NCI-H82 (cell line): Measurements from ENCODE around the gene TMEM150A.
"Not testable (repeated sequence)": the region's sequence is repeated elsewhere in the genome, so short reads cannot be mapped to it uniquely, and the experiment has no call there.

Experiments used
- DNase-seq: peaks from one replicate; lab custom pipeline; 2025; lab: John Stamatoyannopoulos, UW

TMEM150A gene, protein sequence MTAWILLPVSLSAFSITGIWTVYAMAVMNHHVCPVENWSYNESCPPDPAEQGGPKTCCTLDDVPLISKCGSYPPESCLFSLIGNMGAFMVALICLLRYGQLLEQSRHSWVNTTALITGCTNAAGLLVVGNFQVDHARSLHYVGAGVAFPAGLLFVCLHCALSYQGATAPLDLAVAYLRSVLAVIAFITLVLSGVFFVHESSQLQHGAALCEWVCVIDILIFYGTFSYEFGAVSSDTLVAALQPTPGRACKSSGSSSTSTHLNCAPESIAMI

DNA sequence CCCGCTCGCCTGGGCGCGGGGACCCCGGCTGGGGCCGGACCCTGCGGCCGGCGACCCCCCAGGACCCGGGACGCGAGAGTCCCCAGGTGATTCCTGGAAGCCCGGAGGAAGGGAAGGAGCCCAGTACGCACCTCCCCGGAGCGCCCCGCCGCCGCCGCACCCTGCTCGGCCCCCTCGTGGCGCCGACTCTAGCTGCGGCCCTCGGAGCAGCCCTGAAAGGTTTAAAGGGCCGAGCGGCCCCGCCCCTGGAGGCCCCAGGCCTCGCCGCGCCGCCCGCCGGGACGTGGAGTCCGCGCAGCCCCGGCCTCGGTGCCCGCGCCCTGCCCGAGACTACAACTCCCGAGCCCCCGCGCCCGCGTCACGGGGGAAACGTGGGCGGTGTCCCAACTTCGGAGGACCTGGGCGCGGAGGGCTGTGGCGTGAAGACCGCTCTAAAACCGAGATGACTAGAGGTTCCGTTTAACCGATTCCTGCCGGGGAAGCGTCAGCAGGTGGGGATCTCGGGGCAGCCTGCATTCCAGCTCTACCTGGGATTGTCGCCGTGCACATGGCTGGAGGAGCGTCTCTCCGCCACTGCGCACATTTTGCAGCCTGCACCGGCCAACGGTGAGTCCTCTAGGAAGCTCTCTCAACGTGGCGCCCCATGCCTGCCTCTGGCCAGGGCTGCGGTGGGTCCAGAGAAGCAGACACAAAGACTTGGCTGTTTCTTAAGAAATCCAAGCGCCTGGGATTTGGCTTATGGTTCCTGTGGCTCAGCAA is at the start of gene TMEM150A:
TMEM150A (minus strand) TSS at position 223 of the 759 bp plus-strand sequence. CDS start 750 bp downstream, outside the sequence.
- peak; percentile 96 for DNase-seq

DNA sequence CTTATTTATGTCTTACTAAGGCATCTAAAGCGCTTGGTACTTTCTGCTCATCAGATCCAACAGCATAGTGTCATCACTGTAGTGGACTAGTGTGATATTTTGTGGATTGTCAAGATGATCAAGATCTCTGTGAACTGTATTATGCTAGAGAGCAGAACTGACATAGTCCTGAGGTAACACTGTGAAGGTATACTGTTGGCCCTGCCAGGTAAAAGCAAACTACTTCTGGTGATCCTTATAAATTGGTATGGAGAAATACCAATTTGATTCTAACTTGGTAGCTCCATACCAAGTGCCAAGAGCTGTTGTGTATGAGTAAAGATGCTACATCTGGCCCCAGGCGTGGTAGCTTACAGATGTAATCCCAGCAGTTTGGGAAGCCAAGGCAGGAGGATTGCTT is 49.6 kb upstream of the TMEM150A start:
- no peak for DNase-seq

DNA sequence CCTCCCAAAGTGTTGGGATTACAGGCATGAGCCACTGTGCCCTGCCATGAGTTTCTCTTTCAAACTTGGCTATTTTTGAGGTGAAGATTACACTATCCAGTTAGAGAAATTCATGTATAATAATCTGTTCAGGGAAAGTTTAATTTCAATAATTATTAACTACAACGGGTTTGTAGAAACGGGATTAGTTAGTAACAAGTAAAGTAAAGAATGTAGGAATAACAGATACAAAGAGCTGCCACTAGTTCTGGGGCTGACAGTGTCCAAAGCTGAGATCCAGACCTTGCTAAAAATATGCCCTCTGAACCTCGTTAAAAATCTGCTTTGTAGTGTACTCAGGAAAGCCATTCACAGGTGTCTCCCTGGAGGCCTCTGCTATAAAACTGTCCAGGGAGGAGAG is 48.6 kb upstream of the TMEM150A start:
- no peak for DNase-seq

DNA sequence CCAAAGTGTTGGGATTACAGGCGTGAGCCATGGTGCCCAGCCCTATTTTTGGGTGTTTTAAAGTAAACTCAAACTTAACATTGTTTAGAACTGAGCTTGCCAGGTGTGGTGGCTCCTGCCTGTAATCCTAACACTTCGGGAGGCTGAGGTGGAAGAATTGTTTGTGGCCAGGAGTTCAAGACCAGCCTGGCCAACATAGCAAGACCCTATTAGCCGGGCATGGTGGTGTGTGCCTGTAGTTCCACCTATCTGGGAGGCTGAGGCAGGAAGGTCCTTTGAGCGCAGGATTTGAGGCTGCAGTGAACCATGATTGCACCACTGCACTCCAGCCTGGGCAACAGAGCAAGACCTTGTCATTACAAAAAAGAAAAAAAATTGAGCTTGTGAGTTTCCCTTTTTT is 48.0 kb upstream of the TMEM150A start:
- no peak for DNase-seq

DNA sequence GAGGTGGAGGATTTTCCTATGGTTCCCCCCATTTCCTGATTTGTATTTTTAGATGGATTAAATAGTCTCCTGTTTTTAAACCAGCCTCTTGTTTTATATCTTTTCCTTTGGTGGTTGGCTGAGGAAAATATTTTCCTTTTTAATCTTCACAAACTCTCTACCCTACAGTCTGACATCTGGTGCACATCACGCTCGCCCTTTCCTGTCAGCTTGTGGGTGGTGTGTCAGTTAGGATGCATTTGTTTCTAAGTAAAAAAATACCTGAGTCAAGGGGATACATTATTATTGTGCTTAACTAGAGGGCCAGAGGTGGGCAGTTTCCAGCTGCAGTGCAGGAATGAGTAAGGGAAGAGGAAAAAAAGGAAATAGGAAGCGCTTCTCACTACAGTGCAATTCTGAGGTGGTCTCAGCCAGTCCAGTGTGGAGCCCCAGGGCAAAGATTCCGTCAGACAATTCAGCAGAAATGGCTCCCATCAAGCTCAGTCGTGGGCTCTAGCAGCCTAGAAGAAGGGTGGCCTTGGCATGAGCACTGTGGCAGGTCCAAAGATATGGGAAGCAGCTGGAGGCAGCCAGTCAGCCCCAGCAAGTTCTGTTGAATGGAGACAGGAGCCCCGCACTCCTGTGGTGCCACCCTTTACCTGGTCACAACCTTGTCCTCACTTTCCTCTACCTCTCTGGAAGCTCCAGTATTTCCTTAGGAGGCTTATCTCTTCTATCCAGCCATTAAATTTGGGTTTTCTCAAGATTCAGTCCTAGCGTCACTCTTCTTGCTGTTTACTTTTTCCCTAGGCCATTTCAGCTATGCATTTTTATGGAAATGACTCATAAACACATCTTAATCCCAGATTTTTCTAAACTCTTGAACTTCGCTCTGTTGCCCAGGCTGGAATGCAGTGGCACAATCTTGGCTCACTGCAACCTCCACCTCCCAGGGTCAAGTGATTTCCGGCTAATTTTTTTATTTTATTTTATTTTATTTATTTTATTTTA is 47.0 kb upstream of the TMEM150A start:
- DNase-seq, result no peak

DNA sequence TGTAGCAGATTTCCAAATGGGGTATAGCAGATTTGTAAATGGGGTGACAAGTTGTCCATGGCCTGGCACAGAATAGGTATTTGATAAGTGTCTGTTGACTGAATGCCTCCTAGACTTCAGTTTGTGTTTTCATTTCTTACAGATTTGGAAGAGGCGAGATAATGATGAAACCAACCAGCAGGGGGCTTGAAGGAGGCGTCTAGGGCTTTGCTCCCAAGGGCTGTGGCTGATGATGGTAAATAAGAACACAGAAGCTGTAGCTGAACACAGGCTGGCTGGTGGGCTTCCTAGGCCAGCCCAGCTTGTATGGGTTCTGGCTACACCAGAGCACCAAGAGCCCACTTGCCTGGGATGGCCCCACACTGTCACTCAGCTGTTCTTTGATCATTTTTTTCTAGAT is 46.1 kb upstream of the TMEM150A start:
- peak; percentile 48 for DNase-seq

DNA sequence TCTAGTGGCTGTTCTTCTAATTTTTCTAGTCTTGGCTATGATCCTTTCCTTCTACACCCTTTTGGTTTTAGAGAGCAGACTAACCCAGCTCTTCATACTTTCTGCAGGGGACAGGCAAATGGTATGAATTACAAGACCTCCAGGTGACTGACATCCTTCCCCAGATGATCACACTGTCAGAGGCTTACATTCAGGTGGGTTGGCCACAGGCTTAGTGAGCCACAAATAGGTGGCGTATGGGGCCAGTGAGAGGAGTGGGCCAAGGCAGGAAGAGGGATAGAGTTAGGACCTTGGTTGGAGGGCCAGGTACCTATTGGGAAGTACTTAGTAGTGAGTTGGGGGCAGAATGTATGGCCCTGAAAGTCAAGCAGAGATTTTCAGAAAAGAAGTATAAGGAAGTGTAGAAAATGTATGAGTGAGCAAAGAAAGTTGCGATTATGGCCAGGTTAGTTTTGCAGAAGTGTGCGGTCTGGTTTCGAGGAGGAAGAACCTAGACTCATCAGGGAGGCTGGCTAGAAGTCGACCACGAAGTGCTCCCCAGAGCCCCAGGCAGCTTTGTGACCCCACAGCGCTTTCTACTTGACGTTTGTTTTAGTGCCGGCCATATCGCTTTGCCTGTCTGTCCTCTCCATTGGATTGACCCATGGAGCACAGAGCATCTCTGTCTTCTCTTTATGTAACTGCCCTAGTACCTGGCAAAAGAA is 45.5 kb upstream of the TMEM150A start:
- no peak for DNase-seq

DNA sequence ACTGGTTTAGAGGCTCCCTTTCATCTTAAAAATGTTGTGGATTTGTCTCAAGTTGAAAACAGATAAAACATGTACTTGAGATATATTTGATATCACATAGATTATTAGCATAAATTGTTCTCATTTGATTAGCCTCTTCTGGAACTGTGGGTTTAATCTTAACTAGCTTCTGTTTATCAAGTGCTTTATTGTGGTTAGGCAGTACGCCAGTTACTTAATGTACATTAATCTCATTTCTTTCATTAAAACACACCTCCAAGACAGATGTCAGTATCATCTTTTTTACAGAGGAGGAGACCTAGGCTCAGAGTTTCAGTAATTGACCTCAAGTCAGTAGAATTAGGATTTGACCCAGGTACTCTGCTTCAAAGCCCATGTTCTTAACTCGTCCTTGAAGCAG is 43.7 kb upstream of the TMEM150A start:
- no peak for DNase-seq

DNA sequence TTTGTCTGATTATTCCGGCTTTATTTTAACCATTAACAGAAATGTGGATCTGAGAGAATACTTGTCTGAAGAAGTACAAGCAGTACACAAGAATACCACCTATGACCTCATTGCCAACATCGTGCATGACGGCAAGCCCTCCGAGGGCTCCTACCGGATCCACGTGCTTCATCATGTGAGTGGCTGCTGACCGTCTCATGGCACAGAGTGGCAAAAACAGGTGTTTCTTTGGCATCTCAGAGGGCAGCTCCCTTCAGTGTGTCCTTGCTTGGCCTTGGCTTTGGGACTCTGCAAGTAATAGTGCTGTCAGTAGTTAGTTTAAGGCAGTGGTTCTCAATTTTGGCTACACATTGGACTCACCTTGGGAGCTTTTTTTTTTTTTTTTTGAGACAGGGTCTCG is 42.4 kb upstream of the TMEM150A start:
- DNase-seq, result no peak

DNA sequence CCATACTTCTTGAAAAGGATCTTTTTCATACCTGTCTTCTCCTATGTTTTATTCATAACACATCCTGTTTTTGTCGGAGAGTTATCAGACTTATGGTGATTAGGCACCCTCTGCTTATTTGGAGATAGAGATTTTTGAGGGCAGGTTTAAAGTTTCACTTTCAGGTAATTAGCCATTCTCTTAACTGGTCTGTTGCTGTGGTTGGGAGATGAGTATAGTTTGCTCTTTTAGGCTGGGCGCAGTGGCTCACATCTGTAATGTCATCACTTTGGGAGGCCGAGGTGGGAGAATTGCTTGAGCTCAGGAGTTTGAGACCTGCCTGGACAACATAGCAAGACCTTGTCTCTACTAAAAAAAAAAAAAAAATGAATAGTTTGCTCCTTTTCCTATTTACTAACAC is 40.2 kb upstream of the TMEM150A start:
- no peak for DNase-seq

DNA sequence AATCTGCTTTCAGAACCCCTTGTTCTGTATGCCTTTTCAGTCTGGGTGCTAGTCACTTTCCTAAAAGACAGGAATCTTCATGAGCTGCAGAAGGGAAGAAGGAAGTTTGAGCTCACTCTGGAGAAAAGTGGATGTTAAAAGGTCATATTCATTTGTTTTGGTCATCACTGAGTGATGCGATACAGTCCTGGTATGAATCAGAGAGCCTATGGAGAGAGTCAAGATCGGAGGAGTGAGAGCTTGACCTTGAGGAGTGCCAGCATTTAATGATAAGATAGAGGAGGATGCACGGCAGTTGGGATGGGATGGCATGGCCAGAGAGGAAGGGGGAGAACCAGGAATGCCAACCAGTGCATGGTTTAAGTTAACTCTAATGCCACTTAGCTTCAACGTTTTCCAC is 33.1 kb upstream of the TMEM150A start:
- no peak for DNase-seq

DNA sequence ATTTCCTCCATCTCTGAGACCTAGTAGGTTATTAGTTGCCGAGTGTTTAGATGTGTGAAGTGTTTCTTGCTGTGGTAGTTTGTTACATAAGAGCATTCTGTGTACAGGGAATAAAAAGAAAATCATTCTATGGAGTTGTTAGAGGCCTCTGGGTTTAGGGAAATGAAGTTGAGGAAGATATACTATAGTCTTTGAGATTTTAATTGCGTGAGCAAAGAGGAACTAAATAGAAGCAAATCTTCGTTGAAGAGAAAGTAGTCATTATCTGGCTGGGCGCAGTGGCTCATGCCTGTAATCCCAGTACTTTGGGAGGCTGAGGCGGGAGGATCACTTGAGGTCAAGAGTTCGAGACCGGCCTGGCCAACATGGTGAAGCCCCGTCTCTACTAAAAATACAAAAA is 32.5 kb upstream of the TMEM150A start:
- no peak for DNase-seq

DNA sequence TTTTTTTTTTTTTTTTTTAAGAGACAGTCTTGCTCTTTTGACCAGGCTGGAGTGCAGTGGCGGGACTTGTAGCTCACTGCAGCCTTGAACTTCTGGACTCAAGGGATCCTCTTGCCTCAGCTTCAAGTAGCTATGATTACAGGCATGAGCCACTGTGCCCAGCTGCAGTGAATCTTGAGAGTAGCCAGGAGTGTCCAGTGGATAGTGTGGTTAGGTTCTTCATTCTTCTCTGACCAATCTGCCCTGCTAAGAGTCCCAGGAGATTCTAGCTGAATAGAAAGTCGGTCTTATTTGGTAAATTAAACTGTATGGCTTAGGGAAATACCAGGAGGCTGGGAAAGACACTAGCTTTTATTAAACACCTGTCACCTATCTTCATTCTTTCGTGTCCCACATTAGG is 28.8 kb upstream of the TMEM150A start:
- no peak for DNase-seq

DNA sequence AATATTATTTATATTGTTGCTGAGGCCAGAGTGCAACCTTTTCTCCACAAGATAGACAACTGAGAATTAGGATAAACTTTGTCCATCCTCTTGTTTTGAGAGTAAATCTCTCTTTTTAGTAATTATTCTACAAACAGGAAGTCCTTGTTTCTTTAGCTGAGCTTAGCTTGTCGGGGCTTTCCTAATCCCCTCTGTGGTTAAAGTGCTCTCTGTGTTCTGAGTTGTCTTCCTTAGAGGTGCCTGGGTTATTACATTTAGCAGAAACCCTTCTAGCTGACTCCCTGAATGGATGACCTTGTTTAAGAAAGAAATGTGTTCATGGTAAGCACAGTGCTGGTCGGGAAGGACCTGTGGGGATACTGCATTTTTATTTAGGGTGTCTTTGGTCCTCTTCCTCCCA is 26.2 kb upstream of the TMEM150A start:
- no peak for DNase-seq

DNA sequence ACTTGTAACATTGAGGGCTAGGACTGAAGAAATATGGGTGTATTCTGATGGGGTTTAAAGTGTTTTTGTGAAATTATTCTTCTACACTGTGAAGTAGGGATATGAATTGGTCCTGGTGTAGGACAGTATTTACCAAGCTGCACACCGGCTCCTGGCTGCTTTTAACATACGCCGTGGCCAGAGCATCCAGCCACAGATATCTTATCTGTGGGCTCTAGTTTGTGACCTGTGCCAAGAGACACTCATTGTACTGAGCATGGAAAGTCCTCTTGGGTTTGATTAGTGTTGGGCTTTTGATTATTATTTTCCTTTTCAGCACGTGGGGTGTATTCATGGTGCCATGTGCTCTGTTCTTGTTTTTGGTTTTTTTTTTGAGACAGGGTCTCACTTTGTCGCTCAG is 21.5 kb upstream of the TMEM150A start:
- DNase-seq, result no peak

DNA sequence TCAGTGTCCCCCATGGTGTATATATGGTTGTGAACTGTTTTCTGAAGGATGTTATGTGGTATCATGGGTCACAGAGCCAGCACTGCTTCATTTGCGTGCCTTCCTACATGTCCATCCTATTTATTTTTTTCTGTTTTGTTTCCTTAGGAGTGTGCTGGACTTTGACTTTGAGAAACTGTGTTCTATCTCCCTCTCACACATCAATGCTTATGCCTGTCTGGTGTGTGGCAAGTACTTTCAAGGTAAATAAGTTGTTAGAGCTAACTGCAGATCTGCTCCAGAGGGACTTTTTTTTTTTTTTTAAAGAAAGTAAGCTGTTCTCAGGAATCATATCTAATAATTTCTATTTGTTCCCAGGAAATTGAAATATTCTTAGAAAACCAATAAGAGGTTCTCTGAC is 18.8 kb upstream of the TMEM150A start:
- DNase-seq, result no peak

DNA sequence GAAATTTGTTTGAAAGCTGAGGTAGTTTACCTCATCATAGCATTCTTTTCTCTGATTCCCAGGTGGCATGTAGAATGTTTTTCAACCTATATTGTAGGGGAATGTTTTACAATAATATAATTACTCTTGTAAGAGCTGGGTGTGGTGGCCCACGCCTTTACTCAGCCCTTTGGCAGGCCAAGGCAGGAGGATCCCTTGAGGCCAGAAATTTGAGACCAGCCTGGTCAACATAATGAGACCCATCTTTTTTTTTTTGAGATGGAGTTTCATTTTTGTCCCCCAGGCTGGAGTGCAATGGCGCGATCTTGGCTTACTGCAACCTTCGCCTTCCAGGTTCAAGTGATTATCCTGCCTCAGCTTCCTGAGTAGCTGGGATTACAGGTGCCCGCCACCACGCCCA is 17.1 kb upstream of the TMEM150A start:
- no peak for DNase-seq

DNA sequence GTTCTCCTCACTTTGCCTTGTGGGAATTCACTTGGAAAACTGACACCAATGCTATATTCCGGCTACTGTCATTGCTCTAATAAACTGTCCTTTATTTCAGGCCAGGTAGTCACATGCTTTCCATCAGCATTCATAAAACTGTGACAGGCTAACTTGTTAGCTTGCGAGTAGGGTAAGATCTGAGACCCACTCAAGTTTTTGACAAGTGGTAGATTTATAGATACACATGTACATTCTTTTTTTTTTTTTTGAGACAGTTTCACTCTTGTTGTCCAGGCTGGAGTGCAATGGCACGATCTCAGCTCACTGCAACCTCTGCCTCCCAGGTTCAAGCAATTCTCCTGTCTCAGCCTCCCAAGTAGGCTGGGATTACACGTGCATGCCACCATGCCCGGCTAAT is 15.2 kb upstream of the TMEM150A start:
- not testable (repeated sequence) for DNase-seq

DNA sequence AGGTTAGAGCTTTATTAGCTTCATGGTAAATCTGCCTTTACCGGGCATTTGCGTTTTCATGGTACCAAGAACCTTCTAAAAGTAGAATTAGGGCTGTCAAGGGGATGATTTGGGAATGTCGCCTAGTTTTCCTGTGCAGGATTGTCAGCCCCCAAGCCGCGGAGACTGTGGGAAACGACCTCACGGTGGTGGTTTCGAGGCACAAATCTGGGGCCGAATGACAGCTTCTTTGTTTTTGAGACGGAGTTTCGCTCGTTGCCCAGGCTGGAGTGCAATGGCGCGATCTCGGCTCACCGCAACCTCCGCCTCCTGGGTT is 12.9 kb upstream of the TMEM150A start:
- no peak for DNase-seq

DNA sequence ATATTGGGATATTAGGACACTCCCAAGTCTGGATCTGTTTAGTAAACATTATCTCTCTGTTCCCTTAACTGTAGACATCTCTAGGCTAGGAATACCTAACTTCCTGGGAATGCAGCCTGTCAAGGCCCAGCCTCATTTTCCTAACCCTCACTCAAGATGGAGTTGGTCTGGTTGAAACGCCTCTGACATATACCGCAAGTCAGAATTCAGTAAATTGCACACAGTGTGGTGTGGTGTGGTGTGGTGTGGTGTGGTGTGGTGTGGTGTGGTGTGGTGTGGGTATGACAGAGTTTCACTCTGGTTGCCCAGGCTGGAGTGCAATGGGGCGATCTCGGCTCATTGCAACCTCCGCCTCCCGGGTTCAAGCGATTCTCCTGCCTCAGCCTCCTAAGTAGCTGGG is 12.3 kb upstream of the TMEM150A start:
- not testable (repeated sequence) for DNase-seq

DNA sequence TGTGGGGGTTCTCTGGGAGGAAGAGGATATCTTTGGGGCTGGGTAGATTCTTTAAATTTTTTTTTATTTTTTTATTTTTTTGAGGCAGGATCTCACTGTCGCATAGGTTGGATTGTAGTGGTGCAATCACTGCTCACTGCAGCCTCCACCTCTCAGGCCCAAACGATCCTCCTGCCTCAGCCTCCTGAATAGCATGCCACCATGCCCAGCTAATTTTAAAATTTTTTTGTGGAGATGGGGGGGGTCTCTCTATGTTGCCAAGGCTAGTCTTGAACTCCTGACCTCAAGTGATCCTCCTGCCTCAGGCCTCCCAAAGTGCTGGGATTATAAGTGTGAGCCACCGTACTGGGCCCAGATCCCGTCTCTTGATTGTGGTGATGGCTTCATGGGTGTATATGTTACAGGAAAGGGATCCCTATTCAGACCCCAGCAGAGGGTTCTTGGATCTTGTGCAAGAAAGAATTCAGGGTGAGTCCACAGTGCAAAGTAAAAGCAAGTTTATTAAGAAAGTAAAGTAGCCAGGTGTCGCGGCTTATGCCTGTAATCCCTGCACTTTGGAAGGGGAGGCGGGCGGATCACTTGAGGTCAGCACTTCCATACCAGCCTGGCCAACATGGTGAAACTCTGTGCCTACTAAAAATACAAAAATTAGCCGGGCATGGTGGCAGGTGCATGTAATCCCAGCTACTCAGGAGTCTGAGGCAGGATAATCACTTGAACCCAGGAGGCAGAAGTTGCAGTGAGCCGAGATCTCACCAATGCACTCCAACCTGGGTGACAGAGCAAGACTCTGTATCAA is 11.4 kb upstream of the TMEM150A start:
- DNase-seq, result peak; percentile 88
